ENCODE measurements around the gene COL4A3. TPM values are rescaled to one million over a fixed set of nuclear protein-coding genes. Genes with fewer than 3 reads are reported as not detected.

The COL4A3 gene
- total RNA-seq, 1 donor from 2014 or later, result 1.6 TPM

Other genes with a start within 250 kb of the COL4A3 start
- gene COL4A4, start 419 bp upstream of the COL4A3 start, total RNA-seq, result 3.0 TPM
- gene MFF, start 160.6 kb downstream of the COL4A3 start, total RNA-seq, result 75.6 TPM
- not detected for gene TM4SF20, start 214.7 kb downstream of the COL4A3 start, total RNA-seq
- gene SCYGR1, start 223.3 kb downstream of the COL4A3 start, total RNA-seq, result not detected

Measured in cardiac septum (tissue), 1 donor.